HCT116 (cell line): Measurements from ENCODE around the gene PLA2G4C. TPM values are rescaled to one million over a fixed set of nuclear protein-coding genes. Genes with fewer than 3 reads are reported as not detected.

Source experiments
- ATAC-seq: fragments of 200-7000 bp; cut with Tn5 transposase; 2 replicates; pipeline ENCODE4 v1.9.1; 2020; ENCODE audit warnings: mild to moderate bottlenecking, moderate library complexity
- BruUV-seq: library from RNA; stranded (reverse); fragments of 400-500 nt; replicated peaks from 2 replicates; lab custom pipeline; 2021; lab: Mats Ljungman, UMichigan
- CTCF ChIA-PET: fragments of 300-600 bp; sonication (Branson Sonifier 250); formaldehyde crosslinking; loops from one replicate; lab custom pipeline; 2021; ENCODE audit warnings: antibody characterized with exemption; lab: Charles Lee
- POLR2A ChIA-PET: fragments of 300-600, 350-600 bp; sonication (Branson Sonifier 250); formaldehyde crosslinking; loops from one replicate; lab custom pipeline; 2021; ENCODE audit warnings: antibody characterized with exemption; lab: Charles Lee
- RAD21 ChIA-PET, 2 experiments: fragments of 300-600 bp; sonication (Branson Sonifier 250); formaldehyde crosslinking; loops; one replicate each; lab custom pipeline; 2023; ENCODE audit warnings: low total read pairs in 2 of 2; ENCODE audit not compliant: uncharacterized antibody in 2 of 2, unreplicated experiment in 2 of 2, low non-redundant PET in 1 of 2; lab: Charles Lee
- DNase-seq: peaks from one replicate; pipeline ENCODE4 v3.0.0-alpha.2; 2010; ENCODE audit warnings: low read depth, low spot score
- H2AFZ ChIP-seq: fragments of 200-600 bp; shearing (Covaris generic), sonication (generic); 2 replicates; pipeline ENCODE4 v1.6.1; 2017; ENCODE audit warnings: low read depth, mixed run types, mixed read lengths, antibody characterized with exemption, low read length; ENCODE audit not compliant: poor library complexity, severe bottlenecking
- H3K27ac ChIP-seq: 2 replicates; pipeline ENCODE4 v1.5.1; 2012; ENCODE audit warnings: low read depth, low read length
- H3K27me3 ChIP-seq: fragments of 200-600 bp; sonication (generic); 2 replicates; pipeline ENCODE4 v1.6.1; 2016; ENCODE audit warnings: mixed run types, low read length, mixed read lengths; ENCODE audit not compliant: insufficient read depth
- H3K36me3 ChIP-seq, 2 experiments: fragments of 200-500 bp in 1 of 2; fragments of 200-600 bp in 1 of 2; sonication (Bioruptor generic) in 1 of 2; sonication (generic) in 1 of 2; 2 replicates each; pipeline versions ENCODE4 v1.5.1 to v1.6.1; 2014 to 2016; ENCODE audit warnings: low read length in 2 of 2, inconsistent platforms in 1 of 2, mixed read lengths in 1 of 2, mixed run types in 1 of 2; ENCODE audit not compliant: insufficient read depth in 2 of 2, control insufficient read depth in 1 of 2
- H3K4me1 ChIP-seq, 2 experiments: fragments of 200-600 bp in 1 of 2; sonication (generic) in 1 of 2; 2 replicates each; pipeline versions ENCODE4 v1.5.1 to v1.6.1; 2012 to 2017; ENCODE audit warnings: low read length in 2 of 2, inconsistent platforms in 1 of 2, mild to moderate bottlenecking in 1 of 2, mixed read lengths in 1 of 2, mixed run types in 1 of 2, moderate library complexity in 1 of 2; ENCODE audit not compliant: insufficient read depth in 2 of 2, control insufficient read depth in 1 of 2
- H3K4me2 ChIP-seq: fragments of 200-600 bp; sonication (generic); 2 replicates; pipeline ENCODE4 v1.6.1; 2017; ENCODE audit warnings: mixed run types, low read length, mixed read lengths
- H3K4me3 ChIP-seq, 2 experiments: fragments of 200-600 bp in 1 of 2; sonication (generic) in 1 of 2; replicated peaks in 1 of 2; 2 replicates each; pipeline ENCODE4 v1.5.1; 2011 to 2016; ENCODE audit warnings: low read length in 2 of 2, control low read depth in 1 of 2, low read depth in 1 of 2, mild to moderate bottlenecking in 1 of 2, mixed read lengths in 1 of 2, mixed run types in 1 of 2
- H3K79me2 ChIP-seq: fragments of 200-600 bp; sonication (generic); 2 replicates; pipeline ENCODE4 v1.6.1; 2017; ENCODE audit warnings: mild to moderate bottlenecking, mixed run types, low read length, moderate library complexity, mixed read lengths; ENCODE audit not compliant: insufficient read depth
- H3K9ac ChIP-seq: fragments of 200-600 bp; sonication (generic); 2 replicates; pipeline ENCODE4 v1.6.1; 2016; ENCODE audit warnings: low read length, mixed read lengths
- H3K9me2 ChIP-seq: fragments of 200-600 bp; sonication (generic), shearing (Covaris generic); 2 replicates; pipeline ENCODE4 v1.6.1; 2017; ENCODE audit warnings: mixed run types, mild to moderate bottlenecking, moderate library complexity; ENCODE audit not compliant: insufficient read depth
- H3K9me3 ChIP-seq, 2 experiments: fragments of 200-500 bp in 1 of 2; fragments of 200-600 bp in 1 of 2; sonication (Bioruptor generic) in 1 of 2; sonication (generic) in 1 of 2; 2 replicates each; pipeline ENCODE4 v1.6.1; 2014 to 2017; ENCODE audit warnings: low read length in 2 of 2, mixed read lengths in 2 of 2, inconsistent platforms in 1 of 2, low read depth in 1 of 2, mild to moderate bottlenecking in 1 of 2, mixed run types in 1 of 2, moderate library complexity in 1 of 2; ENCODE audit not compliant: control insufficient read depth in 1 of 2, insufficient read depth in 1 of 2
- H4K20me1 ChIP-seq: fragments of 200-600 bp; sonication (generic), shearing (Covaris generic); 2 replicates; pipeline ENCODE4 v1.6.1; 2017; ENCODE audit warnings: mixed run types, mild to moderate bottlenecking, moderate library complexity; ENCODE audit not compliant: insufficient read depth
- CBX3 ChIP-seq: IDR thresholded peaks from 2 replicates; pipeline ENCODE4 v1.6.1; 2012; ENCODE audit warnings: low read depth
- CEBPB ChIP-seq: IDR thresholded peaks from 2 replicates; pipeline ENCODE4 v1.6.1; 2012; ENCODE audit warnings: low read depth
- EGR1 ChIP-seq: IDR thresholded peaks from 2 replicates; pipeline ENCODE4 v1.6.1; 2012; ENCODE audit warnings: low read depth
- ELF1 ChIP-seq: IDR thresholded peaks from 2 replicates; pipeline ENCODE4 v1.6.1; 2012; ENCODE audit warnings: low read depth, borderline replicate concordance
- EZH2 ChIP-seq: fragments of 200-600 bp; sonication (generic); IDR thresholded peaks from 2 replicates; pipeline ENCODE4 v1.6.1; 2017; ENCODE audit warnings: antibody characterized with exemption, mixed run types
- FOSL1 ChIP-seq: IDR thresholded peaks from 2 replicates; pipeline ENCODE4 v1.6.1; 2012; ENCODE audit warnings: low read depth
- JUND ChIP-seq: IDR thresholded peaks from 2 replicates; pipeline ENCODE4 v1.6.1; 2012
- POLR2A ChIP-seq: IDR thresholded peaks from 2 replicates; pipeline ENCODE4 v1.7.0; 2011; ENCODE audit warnings: borderline replicate concordance; ENCODE audit not compliant: insufficient read depth, insufficient read length; ENCODE audit errors: extremely low read depth
- POLR2AphosphoS5 ChIP-seq: IDR thresholded peaks from 2 replicates; pipeline ENCODE4 v1.6.1; 2011; ENCODE audit warnings: mild to moderate bottlenecking, low read depth, low read length, moderate library complexity
- RAD21 ChIP-seq: IDR thresholded peaks from 2 replicates; pipeline ENCODE4 v1.6.1; 2012; ENCODE audit warnings: low read depth, mild to moderate bottlenecking
- SIN3A ChIP-seq: IDR thresholded peaks from 2 replicates; pipeline ENCODE4 v1.6.1; 2012; ENCODE audit warnings: low read depth
- SP1 ChIP-seq: IDR thresholded peaks from 2 replicates; pipeline ENCODE4 v1.6.1; 2012; ENCODE audit warnings: low read depth
- SRF ChIP-seq: IDR thresholded peaks from 2 replicates; pipeline ENCODE4 v1.6.1; 2012; ENCODE audit warnings: low read depth
- TCF7L2 ChIP-seq: IDR thresholded peaks from 2 replicates; pipeline ENCODE4 v1.7.0; 2011; ENCODE audit warnings: borderline replicate concordance, inconsistent platforms; ENCODE audit not compliant: insufficient read depth, insufficient read length; ENCODE audit errors: extremely low read depth
- ZFX ChIP-seq: fragments of 450-650 bp; IDR thresholded peaks from 2 replicates; pipeline ENCODE4 v1.6.1; 2017
- ZNF274 ChIP-seq: fragments of 200-500 bp; sonication (Bioruptor generic); IDR thresholded peaks from 2 replicates; pipeline ENCODE4 v1.6.1; 2014; ENCODE audit warnings: mild to moderate bottlenecking, low read depth, low read length, inconsistent platforms
- intact Hi-C: fragments of 100-400 bp; cut with micrococcal nuclease; formaldehyde crosslinking; loops from 2 replicates; pipeline ENCODE4 v1.10.0; 2022
- total RNA-seq: library from RNA; stranded (reverse); gene quantifications from one replicate; pipeline ENCODE4 v1.2.1, GENCODE V29; 2021; ENCODE audit not compliant: unreplicated experiment
- TF ChIP-seq, protein P1 (sequence below): IDR thresholded peaks from 2 replicates; pipeline ENCODE4 v1.6.1; 2012
- TF ChIP-seq, protein P2 (sequence below): IDR thresholded peaks from 2 replicates; pipeline ENCODE4 v1.6.1; 2011; ENCODE audit warnings: mild to moderate bottlenecking, low read length, moderate library complexity; ENCODE audit not compliant: insufficient replicate concordance; ENCODE audit errors: extremely low read depth
- TF ChIP-seq, protein P3 (sequence below): IDR thresholded peaks from 2 replicates; pipeline ENCODE4 v1.6.1; 2012; ENCODE audit warnings: low read depth
- TF ChIP-seq, protein P4 (sequence below), 3 experiments: fragments of 200-600 bp in 1 of 3; sonication (generic) in 1 of 3; IDR thresholded peaks in 2 of 3; conservative IDR thresholded peaks in 1 of 3; 2 replicates each; pipeline ENCODE4 v1.5.1; 2012 to 2017; ENCODE audit warnings: low read depth in 2 of 3, low read length in 2 of 3, antibody characterized with exemption in 1 of 3, borderline replicate concordance in 1 of 3, control low read depth in 1 of 3, mild to moderate bottlenecking in 1 of 3, mixed read lengths in 1 of 3, mixed run types in 1 of 3, moderate library complexity in 1 of 3; ENCODE audit not compliant: insufficient read depth in 1 of 3

The PLA2G4C gene
- total RNA-seq, 1 experiment from 2014 or later: 1.7 TPM

DNA sequence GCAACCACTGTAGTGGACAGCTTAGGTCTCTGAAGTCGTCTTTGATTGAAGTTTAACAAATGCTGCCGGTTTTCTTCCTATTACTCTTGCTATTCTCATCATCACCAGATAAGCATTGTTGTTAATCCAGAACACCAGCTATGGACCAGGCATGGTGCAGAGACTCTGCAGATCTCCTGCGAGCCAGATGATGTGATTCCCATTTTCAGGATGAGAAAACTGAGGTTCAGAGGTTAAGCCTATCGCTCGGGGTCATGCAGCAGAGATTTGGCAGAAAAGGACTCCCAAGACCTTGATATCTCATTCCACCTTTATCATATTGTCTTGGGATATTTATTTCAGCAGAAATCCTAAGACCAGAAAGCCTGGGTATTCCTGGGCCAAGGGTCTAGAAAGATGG lies 50.2 kb downstream of the PLA2G4C start (continued):
- TF ChIP-seq TCF7L2: no peak
- TF ChIP-seq, protein P1, sequence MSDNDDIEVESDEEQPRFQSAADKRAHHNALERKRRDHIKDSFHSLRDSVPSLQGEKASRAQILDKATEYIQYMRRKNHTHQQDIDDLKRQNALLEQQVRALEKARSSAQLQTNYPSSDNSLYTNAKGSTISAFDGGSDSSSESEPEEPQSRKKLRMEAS: no peak
- no peak for TF ChIP-seq EGR1
- no peak for TF ChIP-seq RAD21
- TF ChIP-seq POLR2AphosphoS5: no peak
- no peak for TF ChIP-seq FOSL1
- no peak for TF ChIP-seq ZFX
- TF ChIP-seq ELF1: no peak

DNA sequence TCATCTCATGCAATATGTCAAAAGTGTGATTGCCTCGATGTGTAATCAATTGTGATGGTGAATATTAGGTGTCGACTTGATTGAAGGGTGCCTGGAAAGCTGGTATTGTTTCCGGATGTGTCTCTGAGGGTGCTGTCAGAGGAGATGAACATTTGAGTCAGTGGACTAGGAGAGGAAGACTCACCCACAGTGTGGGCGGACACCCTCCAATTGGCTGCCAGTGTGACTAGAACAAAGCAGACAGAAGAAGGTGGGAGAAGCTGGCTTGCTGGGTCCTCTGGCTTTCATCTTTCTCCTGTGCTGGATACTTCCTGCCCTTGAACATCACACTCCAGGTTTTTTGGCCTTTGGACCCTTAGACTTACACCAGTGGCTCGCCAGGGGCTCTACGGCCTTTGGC lies 51.3 kb downstream of the PLA2G4C start:
- Histone ChIP-seq H3K9ac (no peak overlapping the region), H3K9me2 (no peaks in the 10 kb centered on the region), H3K4me2 (no peak overlapping the region), H3K27ac (no peak overlapping the region), H4K20me1 (no peaks in the 10 kb centered on the region), H3K79me2 (no peaks in the 10 kb centered on the region), H3K27me3 (no peaks in the 10 kb centered on the region), H3K4me3 (no peak overlapping the region), H3K4me1 (no peaks in the 10 kb centered on the region), H2AFZ (no peak overlapping the region), H3K36me3 (no peaks in the 10 kb centered on the region), H3K9me3 (no peaks in the 10 kb centered on the region)
- no peak for DNase-seq
- BruUV-seq: no TSS peak
- ChIA-PET RAD21 (no interaction called here), CTCF (no interaction called here), POLR2A (no interaction called here)
- intact Hi-C loops: no loop called here
- no peak for ATAC-seq
- TF ChIP-seq SP1 (no peak), ELF1 (no peak), ZNF274 (no peak), RAD21 (no peak), SRF (no peak), CEBPB (no peak), JUND (no peak), SIN3A (no peak), FOSL1 (no peak), POLR2AphosphoS5 (no peak), POLR2A (no peak), ZFX (no peak), CBX3 (no peak), EZH2 (no peak)
- TF ChIP-seq, protein P2, sequence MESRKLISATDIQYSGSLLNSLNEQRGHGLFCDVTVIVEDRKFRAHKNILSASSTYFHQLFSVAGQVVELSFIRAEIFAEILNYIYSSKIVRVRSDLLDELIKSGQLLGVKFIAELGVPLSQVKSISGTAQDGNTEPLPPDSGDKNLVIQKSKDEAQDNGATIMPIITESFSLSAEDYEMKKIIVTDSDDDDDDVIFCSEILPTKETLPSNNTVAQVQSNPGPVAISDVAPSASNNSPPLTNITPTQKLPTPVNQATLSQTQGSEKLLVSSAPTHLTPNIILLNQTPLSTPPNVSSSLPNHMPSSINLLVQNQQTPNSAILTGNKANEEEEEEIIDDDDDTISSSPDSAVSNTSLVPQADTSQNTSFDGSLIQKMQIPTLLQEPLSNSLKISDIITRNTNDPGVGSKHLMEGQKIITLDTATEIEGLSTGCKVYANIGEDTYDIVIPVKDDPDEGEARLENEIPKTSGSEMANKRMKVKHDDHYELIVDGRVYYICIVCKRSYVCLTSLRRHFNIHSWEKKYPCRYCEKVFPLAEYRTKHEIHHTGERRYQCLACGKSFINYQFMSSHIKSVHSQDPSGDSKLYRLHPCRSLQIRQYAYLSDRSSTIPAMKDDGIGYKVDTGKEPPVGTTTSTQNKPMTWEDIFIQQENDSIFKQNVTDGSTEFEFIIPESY: no peak
- TF ChIP-seq, protein P1: no peak
- TF ChIP-seq, protein P3, sequence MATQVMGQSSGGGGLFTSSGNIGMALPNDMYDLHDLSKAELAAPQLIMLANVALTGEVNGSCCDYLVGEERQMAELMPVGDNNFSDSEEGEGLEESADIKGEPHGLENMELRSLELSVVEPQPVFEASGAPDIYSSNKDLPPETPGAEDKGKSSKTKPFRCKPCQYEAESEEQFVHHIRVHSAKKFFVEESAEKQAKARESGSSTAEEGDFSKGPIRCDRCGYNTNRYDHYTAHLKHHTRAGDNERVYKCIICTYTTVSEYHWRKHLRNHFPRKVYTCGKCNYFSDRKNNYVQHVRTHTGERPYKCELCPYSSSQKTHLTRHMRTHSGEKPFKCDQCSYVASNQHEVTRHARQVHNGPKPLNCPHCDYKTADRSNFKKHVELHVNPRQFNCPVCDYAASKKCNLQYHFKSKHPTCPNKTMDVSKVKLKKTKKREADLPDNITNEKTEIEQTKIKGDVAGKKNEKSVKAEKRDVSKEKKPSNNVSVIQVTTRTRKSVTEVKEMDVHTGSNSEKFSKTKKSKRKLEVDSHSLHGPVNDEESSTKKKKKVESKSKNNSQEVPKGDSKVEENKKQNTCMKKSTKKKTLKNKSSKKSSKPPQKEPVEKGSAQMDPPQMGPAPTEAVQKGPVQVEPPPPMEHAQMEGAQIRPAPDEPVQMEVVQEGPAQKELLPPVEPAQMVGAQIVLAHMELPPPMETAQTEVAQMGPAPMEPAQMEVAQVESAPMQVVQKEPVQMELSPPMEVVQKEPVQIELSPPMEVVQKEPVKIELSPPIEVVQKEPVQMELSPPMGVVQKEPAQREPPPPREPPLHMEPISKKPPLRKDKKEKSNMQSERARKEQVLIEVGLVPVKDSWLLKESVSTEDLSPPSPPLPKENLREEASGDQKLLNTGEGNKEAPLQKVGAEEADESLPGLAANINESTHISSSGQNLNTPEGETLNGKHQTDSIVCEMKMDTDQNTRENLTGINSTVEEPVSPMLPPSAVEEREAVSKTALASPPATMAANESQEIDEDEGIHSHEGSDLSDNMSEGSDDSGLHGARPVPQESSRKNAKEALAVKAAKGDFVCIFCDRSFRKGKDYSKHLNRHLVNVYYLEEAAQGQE: no peak
- TF ChIP-seq, protein P4, sequence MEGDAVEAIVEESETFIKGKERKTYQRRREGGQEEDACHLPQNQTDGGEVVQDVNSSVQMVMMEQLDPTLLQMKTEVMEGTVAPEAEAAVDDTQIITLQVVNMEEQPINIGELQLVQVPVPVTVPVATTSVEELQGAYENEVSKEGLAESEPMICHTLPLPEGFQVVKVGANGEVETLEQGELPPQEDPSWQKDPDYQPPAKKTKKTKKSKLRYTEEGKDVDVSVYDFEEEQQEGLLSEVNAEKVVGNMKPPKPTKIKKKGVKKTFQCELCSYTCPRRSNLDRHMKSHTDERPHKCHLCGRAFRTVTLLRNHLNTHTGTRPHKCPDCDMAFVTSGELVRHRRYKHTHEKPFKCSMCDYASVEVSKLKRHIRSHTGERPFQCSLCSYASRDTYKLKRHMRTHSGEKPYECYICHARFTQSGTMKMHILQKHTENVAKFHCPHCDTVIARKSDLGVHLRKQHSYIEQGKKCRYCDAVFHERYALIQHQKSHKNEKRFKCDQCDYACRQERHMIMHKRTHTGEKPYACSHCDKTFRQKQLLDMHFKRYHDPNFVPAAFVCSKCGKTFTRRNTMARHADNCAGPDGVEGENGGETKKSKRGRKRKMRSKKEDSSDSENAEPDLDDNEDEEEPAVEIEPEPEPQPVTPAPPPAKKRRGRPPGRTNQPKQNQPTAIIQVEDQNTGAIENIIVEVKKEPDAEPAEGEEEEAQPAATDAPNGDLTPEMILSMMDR (IDR thresholded peaks at IDR 0.05 in 2 of 3, conservative IDR thresholded peaks at IDR 0.05 in 1 of 3; ENCODE audit: borderline replicate concordance in 1 of 3, insufficient read depth in 1 of 3, low read depth in 2 of 3, low read length in 2 of 3): no peak
